Measurements from ENCODE around the gene MYL11.
A peak's percentile ranks its signal among the peaks of the same experiment; 100 is the strongest.

Gene MYL11

DNA sequence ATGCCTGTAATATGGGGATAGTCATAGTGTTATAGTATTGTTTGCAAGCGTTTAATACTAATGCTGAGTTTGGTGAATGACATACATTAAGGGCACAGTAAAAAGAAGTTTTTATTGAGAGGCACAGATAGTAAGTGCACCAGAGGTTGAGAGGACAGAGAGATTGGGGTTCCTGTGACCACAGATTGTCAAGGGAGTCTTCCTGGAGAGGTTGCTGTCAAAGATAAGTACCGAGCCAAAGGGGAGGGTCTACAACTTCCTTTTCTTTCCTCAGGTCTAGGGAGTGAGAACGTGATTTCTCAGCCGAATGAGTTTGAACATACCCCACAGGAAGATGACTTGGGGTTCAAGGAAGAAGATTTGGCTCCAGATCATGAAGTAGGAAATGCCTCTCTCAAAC is 22.5 kb downstream of the MYL11 start:
- DNase-seq, result no peak

- DNase-seq, result no peak
These were observed 23.4 kb downstream of the MYL11 start for GRCh38 chr16:30397776-30398660.

- no peak for DNase-seq
These were observed 24.2 kb downstream of the MYL11 start for GRCh38 chr16:30398661-30399434.

DNA sequence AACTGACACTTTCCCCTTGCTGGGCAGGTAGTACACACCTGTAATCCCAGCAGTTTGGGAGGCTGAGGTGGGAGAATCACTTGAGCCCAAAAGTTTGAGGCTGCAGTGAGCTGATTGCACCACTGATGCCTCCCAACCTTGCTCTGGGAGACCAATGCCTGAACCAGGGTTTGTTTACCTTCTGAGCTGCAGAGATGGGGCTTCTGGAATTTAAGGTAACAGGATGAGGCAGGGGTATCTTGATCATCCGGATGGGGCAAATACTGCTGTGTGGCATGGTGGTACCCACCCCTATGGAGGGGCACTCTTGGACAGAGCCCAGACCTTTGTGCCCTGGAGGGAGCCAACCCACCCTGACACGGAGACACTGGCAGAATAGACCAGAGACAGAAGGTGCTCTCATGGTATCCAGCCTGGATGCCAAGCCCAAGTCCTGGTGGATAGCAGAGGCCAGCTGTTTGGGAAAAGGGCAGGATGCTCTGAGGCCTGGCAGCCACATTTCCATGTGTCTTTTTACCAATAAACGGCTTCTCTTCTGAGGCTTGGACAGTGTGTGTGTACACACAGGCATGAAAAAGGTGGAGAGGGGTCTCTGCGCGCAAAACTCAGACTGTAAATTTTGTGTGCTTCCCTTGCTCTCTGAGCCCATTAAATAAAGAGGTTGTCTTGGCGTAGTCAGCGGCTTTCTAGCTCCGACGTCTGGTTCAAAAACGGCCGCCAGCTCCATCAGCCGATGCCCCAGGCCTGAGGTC is 25.0 kb downstream of the MYL11 start:
- no peak for DNase-seq

GRCh38 chr16:30401768-30402425 is 27.3 kb downstream of the MYL11 start:
- no peak for DNase-seq

DNA sequence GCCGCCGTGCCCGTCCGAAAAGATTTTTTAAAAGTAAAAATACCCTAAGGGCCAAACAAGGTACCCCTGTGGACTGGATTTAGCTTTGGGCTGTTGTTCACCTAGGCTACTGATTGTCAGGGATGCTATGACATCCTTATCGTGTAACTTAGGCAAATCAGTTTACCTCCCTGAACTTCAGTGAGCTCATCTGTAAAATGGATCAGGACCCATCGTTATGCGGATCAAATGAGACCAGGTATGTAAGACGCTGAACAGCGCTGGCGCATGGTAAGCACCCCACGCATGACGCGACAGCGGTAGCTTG is 32.1 kb downstream of the MYL11 start:
- no peak for DNase-seq

DNA sequence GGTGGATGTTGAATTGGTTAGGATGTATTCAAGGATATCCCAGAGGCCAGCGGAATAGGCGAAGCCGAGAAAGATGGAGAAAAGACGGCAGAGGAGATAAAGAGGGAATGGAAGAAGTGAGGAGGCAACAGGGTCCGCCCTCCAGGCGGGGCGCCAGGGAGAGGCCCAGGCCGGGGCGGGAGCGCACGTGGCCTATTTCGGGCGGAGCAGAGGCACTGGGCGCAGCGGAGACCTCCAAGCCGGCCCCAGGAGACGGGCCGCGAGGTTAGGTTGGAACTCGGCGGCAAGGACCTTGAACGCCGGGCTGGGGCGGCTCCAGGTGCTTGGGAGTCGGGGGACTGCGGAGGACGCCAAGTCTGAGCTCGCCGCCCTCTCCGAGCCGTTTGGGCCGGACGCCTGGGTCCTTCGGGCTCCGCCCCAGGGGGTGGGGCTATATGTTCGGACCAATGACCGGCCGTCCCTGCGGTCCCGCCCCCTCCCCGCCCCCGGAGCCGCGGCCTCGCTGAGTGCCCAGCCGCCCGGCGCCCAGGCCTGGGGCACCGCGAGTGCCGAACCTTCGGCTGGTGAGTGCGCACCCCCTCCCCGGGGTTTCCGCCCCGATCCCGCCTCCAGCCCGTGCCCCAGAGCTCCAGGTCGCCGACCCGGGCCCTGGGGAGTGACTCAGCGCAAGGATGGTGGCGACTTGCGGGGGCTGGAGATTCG is 32.7 kb downstream of the MYL11 start, which contains the start of gene ZNF771:
Gene ZNF771 (plus strand): TSS at position 505 of the 702 bp plus-strand sequence. CDS start 448 bp downstream, outside the sequence.
- DNase-seq, result peak; percentile 97

- no peak for DNase-seq
These were observed 33.4 kb downstream of the MYL11 start for GRCh38 chr16:30407804-30408534.

DNA sequence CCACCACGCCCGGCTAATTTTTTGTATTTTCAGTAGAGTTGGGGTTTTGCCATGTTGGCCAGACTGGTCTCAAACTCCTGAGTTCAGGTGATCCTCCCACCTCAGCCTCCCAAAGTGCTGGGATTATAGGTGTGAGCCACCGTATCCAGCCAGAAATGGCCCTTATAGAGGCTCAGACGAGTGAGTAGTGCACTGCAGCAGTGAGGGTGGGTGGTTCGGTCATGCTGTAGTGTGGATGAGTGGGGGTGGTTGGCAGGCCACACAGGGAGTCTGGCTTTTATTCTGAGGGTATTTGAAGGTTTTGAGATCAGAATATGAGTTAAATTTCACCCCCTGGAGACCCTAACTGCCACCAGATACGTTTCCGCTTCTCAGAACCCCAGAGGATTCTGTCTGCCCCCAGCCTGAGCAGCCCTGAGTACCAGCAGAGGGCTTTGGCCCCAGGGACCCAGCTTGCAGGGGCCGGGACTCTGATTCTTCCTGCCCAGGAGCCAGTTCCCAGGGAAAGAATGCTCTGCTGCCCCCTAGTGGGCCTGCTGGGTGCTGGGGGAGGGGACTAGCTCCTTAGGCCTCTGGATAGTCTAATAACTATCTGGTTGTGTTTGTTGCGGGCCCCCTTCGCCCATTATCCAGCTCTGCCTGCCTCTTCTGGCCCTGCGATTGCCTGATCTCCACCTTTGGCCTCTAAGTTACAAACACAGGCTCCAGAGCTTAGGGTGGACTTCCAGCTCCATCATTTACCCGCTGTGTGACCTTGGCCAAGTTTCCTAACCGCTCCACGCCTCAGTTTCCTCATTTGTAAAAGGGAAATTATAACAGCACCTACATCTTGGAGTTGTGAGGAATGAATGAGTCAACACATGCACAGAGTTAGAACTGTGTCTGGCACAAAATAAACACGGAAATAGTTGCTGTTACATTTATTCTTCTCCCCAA is 34.8 kb downstream of the MYL11 start:
- DNase-seq, result peak; percentile 97

DNA sequence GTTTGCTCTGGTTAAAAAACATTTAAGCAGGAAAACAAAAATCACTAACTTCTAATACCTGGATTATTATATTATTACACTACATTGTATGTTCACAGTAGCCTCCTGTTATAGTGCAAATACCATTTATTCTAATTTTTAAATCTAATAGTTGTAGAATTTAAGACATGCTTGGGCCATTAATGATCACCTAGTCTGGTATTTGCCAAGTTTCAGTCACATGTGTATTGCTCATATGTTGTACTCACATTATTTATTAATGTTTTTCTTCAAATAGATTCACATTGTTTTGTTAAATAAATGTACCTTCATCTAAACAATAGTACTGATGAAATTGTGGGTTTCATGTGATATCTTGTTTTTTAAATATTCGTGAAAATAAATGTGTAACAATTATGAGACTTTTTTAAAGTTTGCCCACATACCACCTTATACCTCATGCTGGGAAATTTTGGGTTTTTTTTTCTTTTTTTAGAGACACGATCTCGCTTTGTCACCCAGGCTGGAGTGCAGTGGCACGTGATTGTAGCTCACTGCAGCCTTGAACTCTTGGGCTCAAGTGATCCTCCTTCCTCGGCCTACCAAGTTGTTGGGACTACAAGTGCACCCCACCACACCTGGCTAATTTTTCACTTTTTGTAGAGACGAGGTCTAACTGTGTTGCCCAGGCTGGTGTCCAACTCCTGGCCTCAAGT is 38.7 kb downstream of the MYL11 start:
- DNase-seq, result no peak

DNA sequence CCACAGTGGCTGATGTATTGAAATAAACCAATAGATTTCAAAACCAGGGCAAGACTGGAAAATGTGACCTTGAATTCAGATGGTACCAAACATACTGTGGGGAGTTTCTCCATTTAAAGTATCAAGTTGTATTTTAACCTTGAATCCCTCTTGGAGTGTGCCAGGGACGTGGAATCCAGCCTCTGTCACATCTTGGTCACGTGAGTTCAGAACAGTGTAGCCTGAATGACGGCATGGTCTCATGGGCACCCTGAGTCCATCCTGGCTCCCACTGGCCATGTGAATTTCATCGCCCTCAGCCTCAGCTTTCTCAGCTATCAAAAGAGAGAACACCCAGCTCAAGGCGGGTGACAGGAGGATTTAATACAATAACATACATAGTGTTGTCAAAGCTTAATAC is 39.6 kb downstream of the MYL11 start:
- no peak for DNase-seq

DNA sequence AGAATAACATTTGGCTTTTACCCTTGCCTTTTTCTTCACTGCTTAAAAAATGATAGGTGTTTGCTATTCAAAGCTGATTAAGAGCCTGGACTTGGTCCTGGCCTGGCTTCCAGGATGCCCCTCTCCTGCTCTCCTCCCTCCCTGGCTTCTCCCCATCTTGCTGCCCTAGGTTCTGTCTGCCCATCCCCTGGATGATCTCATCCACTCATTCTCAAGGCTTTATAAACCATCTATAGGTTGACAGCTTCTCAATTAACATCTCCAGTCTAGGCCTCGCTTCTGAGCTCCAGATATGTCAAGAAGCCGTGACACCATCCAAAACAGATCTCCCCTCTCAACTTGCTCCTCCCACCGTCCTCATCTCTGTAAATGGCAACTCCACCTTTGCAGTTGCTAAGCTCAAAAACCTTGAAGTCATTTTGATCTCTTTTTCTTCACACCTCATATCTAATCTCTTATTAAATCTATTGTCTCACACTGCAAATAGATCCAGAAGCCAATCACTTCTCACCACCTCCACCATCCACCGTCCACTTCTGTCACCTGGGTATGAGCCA is 41.5 kb downstream of the MYL11 start:
- DNase-seq, result no peak

DNA sequence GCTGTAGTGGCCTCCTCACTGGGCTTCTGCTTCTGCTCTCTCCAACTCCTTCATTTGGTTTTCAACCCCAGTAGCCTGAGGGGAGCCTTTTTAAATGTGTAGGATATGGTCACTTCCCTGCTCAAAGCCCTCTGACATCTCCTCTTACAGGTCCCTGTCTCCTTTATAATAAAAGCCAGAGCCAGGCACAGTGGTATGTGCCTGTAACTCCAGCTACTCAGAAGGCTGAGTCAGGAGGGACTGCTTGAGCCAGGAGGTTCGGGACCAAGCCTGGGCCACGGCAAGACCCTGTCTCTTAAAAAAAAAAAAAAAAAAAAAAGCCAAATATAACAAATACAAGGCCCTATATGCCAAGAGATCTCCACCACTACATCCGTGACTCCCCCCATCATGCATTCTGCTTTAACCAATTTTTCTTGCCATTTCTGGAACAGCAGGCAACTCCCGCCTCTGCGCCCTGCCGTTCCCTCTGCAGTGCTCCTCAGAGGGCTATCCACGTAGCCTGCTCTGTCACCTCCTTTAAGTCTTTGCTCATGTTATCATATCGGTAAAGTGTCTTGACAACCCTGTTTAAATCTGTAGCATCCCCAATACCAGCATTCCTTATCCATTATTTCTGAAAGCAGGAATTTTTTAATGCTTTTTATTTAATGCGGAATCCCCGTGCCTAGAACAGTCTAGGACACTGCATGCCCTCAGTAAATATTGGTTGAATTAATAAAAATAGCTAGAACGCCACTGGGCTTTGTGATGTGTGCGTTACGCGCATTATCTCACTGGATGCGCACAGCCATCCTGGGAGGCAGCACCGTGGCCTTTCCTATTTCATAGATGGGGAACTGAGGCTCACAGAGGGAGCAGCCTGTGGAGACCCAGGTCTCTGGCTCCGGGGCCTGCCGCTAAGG is 42.3 kb downstream of the MYL11 start:
- no peak for DNase-seq

- peak; percentile 92 for DNase-seq
These were observed 43.1 kb downstream of the MYL11 start for GRCh38 chr16:30417529-30418349.

DNA sequence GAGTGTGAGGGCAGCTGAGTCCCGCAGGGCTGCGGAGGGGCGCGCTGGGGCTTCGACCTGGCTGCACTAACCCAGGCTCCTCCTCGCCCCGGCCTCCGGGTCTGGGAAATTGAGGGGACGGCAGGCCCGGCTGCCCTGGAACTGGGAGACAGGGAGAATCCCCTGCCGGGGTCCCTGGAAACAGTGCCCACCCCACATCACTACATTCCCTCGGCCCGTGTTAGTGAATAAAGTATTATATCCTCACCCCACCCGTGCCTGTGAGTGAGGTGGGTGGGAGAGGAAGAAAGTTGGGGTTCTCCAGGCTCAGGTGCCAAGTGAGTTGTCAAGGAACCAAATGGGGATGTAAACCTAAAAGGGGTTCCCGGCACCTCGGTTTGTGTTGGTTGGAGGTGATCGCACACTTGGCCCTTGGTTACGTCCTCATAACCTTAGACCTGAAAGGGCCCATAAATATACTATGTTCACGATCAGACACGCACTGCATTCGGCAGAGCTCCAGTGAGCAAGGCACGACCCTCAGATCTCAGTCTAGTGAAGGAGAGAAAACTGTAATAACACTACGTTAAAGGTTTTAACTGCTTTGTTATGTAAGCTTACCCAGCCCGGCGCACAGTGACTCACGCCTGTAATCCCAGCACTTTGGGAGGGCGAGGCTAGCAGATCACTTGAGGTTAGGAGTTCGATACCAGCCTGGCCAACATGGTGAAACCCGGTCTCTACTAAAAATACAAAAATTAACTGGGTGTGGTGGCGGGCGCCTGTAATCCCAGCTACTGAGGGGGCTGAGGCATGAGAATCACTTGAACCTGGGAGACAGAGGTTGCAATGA is 44.0 kb downstream of the MYL11 start:
- no peak for DNase-seq

- no peak for DNase-seq
These were observed 46.4 kb downstream of the MYL11 start for GRCh38 chr16:30421010-30421409.

All from CD4-positive, alpha-beta T cell treated with Interleukin-17A for 4 hours (primary cell).